Measurements from ENCODE around the gene SMCO1. TPM values are rescaled to one million over a fixed set of nuclear protein-coding genes. Genes with fewer than 3 reads are reported as not detected.

Gene SMCO1
- total and polyA plus RNA-seq, 2 of the 4 experiments (the other 2 are of a cell fraction), result not detected

- no peaks in the 10 kb centered on the region for H3K9me3 ChIP-seq (ENCODE audit: control insufficient read depth, insufficient read depth, low read length)
- no peak overlapping the region for H2AK9ac ChIP-seq (replicated peaks; ENCODE audit: low read depth, low read length, poor library complexity)
- no peak overlapping the region for H2BK20ac ChIP-seq (ENCODE audit: low read depth, low read length)
- no peak overlapping the region for H4K8ac ChIP-seq (ENCODE audit: low read depth in 2 of 2, low read length in 2 of 2)
- no peak overlapping the region for H2BK5ac ChIP-seq (ENCODE audit: low read depth, low read length, poor library complexity, severe bottlenecking)
- no peak overlapping the region for H3K4me3 ChIP-seq (ENCODE audit: insufficient read depth, low read depth, low read length)
- no peaks in the 10 kb centered on the region for H3K4me1 ChIP-seq (ENCODE audit: control insufficient read depth, insufficient read depth, low read length)
- peaks cover 4% of the 10 kb centered on the region for H3K9me1 ChIP-seq (ENCODE audit: insufficient read depth, low read length)
- H3K56ac ChIP-seq (ENCODE audit: extremely low read depth, insufficient read depth, low read length), result no peak overlapping the region
- H2AFZ ChIP-seq (replicated peaks; ENCODE audit: low read length, poor library complexity), result no peak overlapping the region
- no peaks in the 10 kb centered on the region for H3K27me3 ChIP-seq (ENCODE audit: control insufficient read depth, insufficient read depth, low read length)
- no peak overlapping the region for H2AK5ac ChIP-seq (ENCODE audit: low read depth, low read length)
- intact Hi-C loops (cut with micrococcal nuclease), result no loop called here
- no peak overlapping the region for H3K4me2 ChIP-seq (ENCODE audit: low read depth, low read length)
- H3K4ac ChIP-seq (ENCODE audit: low read depth, low read length), result no peak overlapping the region
- peak; percentile 24 for DNase-seq
- no peaks in the 10 kb centered on the region for H4K20me1 ChIP-seq (ENCODE audit: insufficient read depth, low read length)
- ChIA-PET POLR2A (ENCODE audit: unreplicated experiment) (no interaction called here), CTCF (interaction anchor here (0.7 kb wide), 1 partner anchor 13 kb away, joined by 4 read pairs; no protein-coding TSS in a partner anchor)
- no peak overlapping the region for H3K18ac ChIP-seq (ENCODE audit: low read depth, low read length)
- H3K9ac ChIP-seq (ENCODE audit: low read depth, low read length), result no peak overlapping the region
- no peak overlapping the region for H4K91ac ChIP-seq (ENCODE audit: insufficient read depth, low read depth, low read length)
- no TSS peak for BruUV-seq (replicated peaks)
- no CpG with 5 or more reads among the region's 3 CpGs for WGBS, 2 experiments (ENCODE audit: extremely low coverage in 2 of 2, insufficient read length in 1 of 2)
- peaks cover 10 to 11% of the 10 kb centered on the region in 2 experiments; a peak in 3 of 4 replicates for H3K79me1 ChIP-seq (ENCODE audit: low read depth in 1 of 2, low read length in 2 of 2)
- ATAC-seq (ENCODE audit: low read depth), result peak; percentile 32; the same call in 1 of the 2 replicates
- 0 out of 2 replicates have a peak, but pooled peaks cover 4% of the 10 kb centered on the region for H3K36me3 ChIP-seq (ENCODE audit: control insufficient read depth, insufficient read depth, low read length)
- no peak overlapping the region for H3K23ac ChIP-seq (ENCODE audit: low read depth, low read length)
- dilution Hi-C loops (cut with HindIII; ENCODE audit: low sequenced_read_pairs, unreplicated experiment), result no loop called here
- no peak overlapping the region for H4K5ac ChIP-seq (ENCODE audit: low read depth, low read length)
- no peak overlapping the region for H3K27ac ChIP-seq (ENCODE audit: insufficient read depth, low read length)
- H2BK15ac ChIP-seq (ENCODE audit: low read depth, low read length), result no peak overlapping the region
- no peak overlapping the region for H3K14ac ChIP-seq (replicated peaks; ENCODE audit: low read depth, low read length)
- TF ChIP-seq BHLHE40 (IDR thresholded peaks at IDR 0.05; ENCODE audit: low read depth, low read length), result no peak
- TF ChIP-seq NFE2L2 (IDR thresholded peaks at IDR 0.05; ENCODE audit: low read depth, low read length), result no peak
- no peak for TF ChIP-seq CHD1 (IDR thresholded peaks at IDR 0.05; ENCODE audit: low read depth, low read length)
- no peak for TF ChIP-seq RFX5 (IDR thresholded peaks at IDR 0.05; ENCODE audit: low read depth, low read length)
- no peak for TF ChIP-seq FOS (IDR thresholded peaks at IDR 0.05; ENCODE audit: low read depth, low read length)
- no peak for TF ChIP-seq CTCF (conservative IDR thresholded peaks at IDR 0.05; ENCODE audit: low read depth, low read length)
- no peak for TF ChIP-seq MAFK (IDR thresholded peaks at IDR 0.05; ENCODE audit: low read depth, low read length)
- TF ChIP-seq ELK1 (IDR thresholded peaks at IDR 0.05; ENCODE audit: borderline replicate concordance, low read depth, low read length), result no peak
- no peak for TF ChIP-seq POLR2A (IDR thresholded peaks at IDR 0.05; ENCODE audit: low read depth, low read length)
- no peak overlapping the region for H2BK120ac ChIP-seq (ENCODE audit: low read depth, low read length)
- in situ Hi-C loops (cut with MboI; ENCODE audit: low sequenced_read_pairs), result no loop called here
Measured at GRCh38 chr3:196555295-196555694, 40.1 kb upstream of the SMCO1 start.
